Prostate gland (tissue), 2 donors: ENCODE data around the gene TTYH2.
A peak's percentile ranks its signal among the peaks of the same experiment; 100 is the strongest.

Experiments used
- CTCF ChIP-seq, 4 experiments: fragments of 200-600 bp in 2 of 4; fragments of 450-650 bp in 2 of 4; sonication (generic) in 2 of 4; IDR thresholded peaks; 1 replicate in 3 of 4; 2 replicates in 1 of 4; pipeline ENCODE4 v1.5.1; 2016 to 2019; ENCODE audit warnings: antibody characterized with exemption in 4 of 4, mild to moderate bottlenecking in 2 of 4, moderate library complexity in 2 of 4
- POLR2A ChIP-seq: fragments of 450-650 bp; IDR thresholded peaks from one replicate; pipeline ENCODE4 v1.6.1; 2016; ENCODE audit warnings: antibody characterized with exemption, mild to moderate bottlenecking
- POLR2AphosphoS5 ChIP-seq: sonication (generic); formaldehyde crosslinking; IDR thresholded peaks from one replicate; pipeline ENCODE4 v1.6.1; 2017; ENCODE audit warnings: antibody characterized with exemption

DNA sequence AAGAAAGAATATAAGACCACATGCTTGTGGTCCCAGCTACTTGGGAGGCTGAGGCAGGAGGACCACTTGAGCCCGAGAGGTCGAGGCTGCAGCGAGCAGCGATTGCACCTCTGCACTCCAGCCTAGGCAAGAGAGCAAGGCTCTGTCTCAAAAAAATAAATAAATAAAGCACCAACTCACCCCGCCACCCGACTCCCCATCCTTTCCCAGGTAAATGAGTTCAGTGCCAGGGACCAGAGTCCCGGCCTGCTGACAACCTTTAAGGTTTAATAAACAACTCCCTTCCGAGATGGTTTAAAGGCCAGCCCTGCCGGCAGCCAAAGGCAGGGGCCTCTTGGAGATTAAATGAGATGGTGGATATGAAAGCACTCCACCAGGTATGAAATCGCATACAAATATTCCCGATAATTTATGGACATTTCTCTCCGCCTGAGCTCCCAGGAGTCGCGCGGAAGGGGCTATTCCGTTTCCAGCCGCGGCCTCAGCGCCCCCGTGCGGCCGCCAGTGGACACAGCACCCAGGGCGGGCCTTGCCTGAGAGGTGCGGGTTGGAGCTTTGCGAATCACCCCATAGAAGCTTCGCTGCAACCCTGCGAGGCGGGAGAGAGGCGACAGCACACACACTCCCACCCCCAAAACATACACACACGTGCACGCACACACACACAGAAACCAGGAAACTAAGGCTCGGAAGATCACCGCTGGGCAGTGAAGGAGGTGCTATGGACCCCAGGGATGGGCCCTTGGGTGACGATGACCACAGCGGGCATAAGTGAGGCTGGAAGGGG, 13.9 kb upstream of the TTYH2 start:
- TF ChIP-seq POLR2A (no peak), CTCF (IDR thresholded peaks at IDR 0.05) (peak; percentile 69 to 90 (median 80)), POLR2AphosphoS5 (no peak)
